GM21367 (cell line): ENCODE results near the gene ABCG1.

ENCODE experiments used
- ATAC-seq: cut with Tn5 transposase; IDR thresholded peaks from one replicate; pipeline ENCODE4 v1.9.1; 2021; ENCODE audit not compliant: unreplicated experiment

The ABCG1 gene

DNA sequence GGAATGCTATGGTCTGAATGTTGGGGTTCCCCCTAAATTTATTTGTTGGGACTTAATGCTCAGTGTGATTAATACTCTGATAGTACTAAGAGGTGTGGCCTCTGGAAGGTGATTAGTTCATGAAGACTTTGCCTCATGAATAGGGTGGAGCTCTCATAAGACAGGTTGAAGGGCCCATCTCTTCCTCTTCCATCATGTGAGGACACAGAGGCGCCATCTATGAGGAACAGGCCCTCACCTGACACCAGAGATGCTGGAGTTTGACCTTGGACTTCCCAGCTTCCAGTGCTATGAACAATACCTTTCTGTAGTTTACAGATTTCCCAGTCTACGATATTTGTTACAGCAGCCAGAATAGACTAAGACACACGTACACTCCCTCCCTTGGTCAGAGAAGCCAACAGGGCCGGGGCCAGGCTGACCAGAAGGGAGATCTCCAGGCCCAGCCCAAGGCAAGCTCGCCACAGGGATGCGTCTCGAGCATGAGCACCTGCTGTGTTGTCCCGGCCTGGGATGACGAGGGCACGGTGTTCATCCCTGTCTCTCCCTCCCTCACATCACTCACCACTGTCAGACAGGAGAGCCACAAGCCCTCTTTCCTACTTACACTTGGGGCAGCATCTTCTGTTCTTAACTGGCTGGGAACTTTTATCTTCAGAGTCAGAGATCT lies 4.7 kb upstream of the ABCG1 start:
- ATAC-seq, result no peak

DNA sequence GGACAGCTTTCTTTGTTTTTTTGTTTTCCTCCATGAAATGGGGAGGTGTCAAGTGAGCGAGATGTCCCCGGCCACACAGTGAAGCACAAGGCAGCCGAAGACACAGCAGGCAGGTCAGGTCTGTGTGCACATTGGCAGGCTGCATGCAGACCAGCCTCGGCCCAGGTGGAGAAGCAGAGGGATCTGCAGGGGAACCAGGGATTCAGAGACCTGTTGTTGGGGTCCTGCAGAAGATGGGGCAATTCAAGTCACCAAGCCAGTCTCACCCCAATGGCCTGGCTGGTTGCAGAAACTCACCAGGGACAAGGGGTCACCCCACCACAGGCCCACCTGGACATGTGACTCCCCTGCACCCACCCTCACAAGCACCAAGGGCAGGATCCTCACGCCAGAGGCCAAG lies 4.0 kb upstream of the ABCG1 start:
- no peak for ATAC-seq

DNA sequence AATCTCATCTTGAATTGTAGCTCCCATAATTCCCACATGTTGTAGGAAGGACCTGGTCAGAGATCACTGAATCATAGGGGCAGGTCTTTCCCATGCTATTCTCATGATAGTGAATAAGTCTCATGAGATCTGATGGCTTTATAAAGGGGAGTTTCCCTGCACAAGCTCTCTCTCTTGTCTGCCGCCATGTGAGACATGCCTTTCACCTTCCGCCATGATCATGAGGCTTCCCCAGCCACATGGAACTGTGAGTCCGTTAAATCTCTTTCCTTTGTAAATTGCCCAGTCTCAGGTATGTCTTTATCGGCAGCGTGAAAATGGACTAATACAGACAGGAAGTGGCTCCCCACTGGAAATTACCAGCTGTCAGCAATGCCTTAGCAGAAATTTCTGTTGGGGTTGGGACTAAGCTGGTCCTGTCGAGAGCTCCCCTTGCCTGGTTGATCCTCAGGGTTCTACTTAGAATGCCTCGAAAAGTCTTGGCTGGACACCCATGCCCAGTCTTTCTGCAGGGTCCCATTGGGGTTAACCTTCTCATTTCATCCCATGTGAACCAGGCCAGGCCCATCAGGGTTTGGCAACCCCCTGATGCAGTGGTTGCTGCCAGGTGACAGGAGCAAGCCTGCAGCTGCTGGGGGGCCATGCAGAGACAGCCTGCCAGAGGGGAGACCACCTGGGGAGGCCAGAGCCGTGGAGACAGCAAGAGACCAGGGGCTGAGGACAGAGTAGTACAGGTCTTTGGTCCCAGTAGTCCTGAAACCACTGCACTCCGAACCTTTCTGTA lies 2.8 kb upstream of the ABCG1 start:
- no peak for ATAC-seq

DNA sequence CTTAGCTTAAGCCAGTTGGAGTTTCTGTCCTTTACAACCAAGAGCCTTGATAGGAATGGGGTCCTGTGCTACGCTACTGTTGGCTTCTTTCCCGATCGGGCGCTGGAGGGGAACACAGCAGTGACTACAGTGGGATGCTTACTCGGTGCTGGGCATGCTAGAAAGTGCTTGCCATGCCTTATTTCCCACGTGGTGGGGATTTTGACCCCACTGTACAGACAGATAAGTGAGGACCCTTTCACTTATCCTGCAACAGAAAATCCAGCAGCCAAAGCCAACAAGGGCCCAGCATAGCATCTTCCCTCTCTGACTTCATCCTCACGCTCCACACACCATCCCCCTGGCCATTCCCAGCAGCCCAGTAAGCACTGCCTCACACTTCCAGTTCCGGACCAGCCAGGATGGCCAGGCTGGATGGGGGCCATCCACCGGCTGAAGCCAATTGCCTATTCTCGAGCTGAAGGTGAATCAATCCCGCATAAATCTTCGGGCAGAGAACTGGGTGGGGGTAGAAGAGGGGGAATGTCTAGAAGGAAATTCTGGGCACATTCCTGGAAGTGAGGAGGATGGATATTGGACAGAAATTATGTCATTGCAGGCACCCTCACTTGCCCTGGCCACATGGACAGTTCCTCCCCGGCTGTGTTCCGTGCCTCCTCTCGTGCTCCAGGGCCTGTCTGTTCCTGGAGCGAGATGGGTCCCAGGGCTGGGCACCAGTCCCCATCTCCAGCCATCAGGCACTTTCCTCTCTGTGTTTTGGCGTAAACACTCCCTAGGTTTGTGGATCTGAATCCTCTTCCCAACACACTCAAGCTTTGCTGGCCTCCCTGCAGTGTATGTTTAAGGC lies 2.0 kb upstream of the ABCG1 start:
- no peak for ATAC-seq

GRCh38 chr21:42219606-42220137 lies 732 bp downstream of the ABCG1 start:
- ATAC-seq, result no peak

- ATAC-seq, result no peak
Observed at GRCh38 chr21:42220138-42220701, 1.3 kb downstream of the ABCG1 start.

- no peak for ATAC-seq
Observed at GRCh38 chr21:42221581-42222345, 2.8 kb downstream of the ABCG1 start.

GRCh38 chr21:42222386-42222785 lies 3.4 kb downstream of the ABCG1 start:
- ATAC-seq, result no peak

- no peak for ATAC-seq
Observed at GRCh38 chr21:42222821-42223390, 4.0 kb downstream of the ABCG1 start.

DNA sequence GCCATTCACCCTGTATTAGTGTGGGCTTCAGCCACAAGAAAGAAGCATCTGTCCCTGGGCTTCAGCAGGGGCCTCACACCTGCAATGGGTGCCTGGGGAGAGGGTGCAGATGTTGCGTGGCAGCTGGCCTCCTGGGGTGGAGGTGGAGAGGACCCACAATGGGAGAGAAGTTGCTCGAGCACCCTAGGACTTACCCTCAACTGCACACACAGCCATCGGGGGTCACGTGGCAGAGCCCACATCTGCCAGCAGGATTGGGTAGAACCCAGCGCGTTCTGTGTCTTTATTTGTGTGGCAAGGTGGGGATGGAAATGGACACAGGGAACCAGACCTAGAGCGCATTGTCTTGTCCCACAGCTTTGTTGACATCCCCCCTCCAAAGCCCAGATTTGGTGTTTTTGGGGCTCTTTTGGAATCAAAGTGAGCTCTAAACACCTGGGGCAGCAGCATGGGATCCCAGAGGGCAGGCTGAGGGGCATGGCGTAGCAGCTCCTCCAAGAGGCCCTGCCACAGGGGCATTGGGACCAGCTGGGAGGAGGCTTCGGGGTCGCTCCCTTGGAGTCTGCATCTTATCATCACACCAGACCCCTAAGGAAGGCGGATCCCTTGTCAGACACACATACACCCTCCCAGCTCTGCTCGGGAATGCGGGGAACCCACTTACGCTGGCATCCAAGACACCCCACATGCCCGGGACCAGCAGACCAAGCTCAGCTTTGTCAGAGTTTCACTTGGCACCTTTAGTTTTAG lies 5.1 kb downstream of the ABCG1 start:
- no peak for ATAC-seq

DNA sequence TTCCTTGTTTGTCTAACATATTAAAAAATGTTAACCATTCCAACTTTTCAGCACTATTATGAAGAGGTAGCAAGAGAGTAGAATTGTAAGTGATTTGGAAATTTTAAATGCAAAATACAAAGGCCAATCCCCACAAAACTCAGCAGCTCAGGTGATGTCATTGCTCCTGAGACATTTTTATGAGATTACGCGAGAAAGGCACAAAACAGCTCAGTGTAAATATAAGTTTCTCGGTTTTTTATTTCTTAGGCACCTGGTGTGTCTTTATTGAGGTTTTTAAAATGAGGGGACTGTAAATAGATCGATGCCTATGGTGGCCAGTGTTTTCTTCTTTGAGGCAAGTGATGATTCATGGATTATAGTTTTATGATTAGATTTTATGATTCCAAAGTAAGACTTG lies 6.1 kb downstream of the ABCG1 start:
- no peak for ATAC-seq

DNA sequence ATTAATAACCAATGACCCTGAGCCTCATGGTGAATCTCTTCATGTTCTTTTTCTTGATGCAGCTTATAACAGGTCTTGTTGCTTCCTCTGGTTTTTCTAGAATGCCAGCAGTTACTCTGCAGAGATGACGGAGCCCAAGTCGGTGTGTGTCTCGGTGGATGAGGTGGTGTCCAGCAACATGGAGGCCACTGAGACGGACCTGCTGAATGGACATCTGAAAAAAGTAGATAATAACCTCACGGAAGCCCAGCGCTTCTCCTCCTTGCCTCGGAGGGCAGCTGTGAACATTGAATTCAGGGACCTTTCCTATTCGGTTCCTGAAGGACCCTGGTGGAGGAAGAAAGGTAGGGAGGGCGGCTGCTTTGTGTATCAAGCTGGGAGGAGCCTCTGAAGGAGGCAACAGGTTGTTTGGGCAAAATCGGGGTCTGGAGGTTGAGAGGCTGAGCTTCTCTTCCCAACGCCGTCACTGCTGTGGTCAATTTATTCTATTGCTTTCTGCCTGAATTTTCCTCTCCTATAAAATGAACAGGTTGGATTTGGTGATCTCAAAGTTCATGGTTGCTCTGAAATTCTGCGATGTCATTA lies 6.7 kb downstream of the ABCG1 start:
- no peak for ATAC-seq

- ATAC-seq, result no peak
Observed at GRCh38 chr21:42226626-42227025, 7.7 kb downstream of the ABCG1 start.

DNA sequence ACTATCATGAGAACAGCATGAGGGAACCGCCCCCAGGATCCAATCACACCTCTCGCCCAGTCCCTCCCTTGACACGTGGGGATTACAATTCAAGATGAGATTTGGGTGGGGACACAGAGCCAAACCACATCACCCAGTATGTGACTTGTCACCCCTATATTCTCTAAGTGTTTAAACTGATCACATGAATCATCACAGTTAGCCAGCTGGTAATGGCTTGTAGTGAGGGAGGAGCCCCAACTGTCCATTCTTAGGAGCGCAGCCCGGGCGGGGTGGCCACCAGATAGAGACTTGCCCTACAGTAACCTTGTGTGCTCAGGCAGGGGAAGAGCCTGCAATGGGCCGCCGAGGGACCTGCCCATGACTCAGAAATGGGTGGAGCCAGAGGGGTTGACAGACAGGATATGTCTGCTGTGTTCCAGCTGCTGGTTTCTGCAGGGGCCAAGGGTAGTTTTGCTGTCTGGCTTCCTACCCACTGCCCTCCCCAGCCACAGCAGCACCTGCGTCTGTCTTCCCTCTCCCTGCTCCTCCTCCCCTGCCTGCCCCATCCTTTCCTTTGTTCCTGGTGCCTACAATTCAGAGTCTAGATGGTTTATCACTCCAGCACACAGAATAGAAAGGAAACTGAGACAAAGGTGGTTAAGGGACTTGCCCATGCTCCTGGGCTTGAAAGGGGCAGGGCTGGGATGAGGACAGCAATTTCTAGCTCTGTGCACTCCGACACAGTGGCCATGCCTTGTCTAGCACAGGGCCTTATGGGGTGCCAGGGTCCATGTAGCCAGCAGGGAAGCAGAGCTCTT lies 9.2 kb downstream of the ABCG1 start:
- ATAC-seq, result peak; percentile 75

GRCh38 chr21:42228709-42229220 lies 9.8 kb downstream of the ABCG1 start:
- ATAC-seq, result no peak

- ATAC-seq, result no peak
Observed at GRCh38 chr21:42229676-42230075, 10.7 kb downstream of the ABCG1 start.

GRCh38 chr21:42230178-42230577 lies 11.2 kb downstream of the ABCG1 start:
- no peak for ATAC-seq

- ATAC-seq, result no peak
Observed at GRCh38 chr21:42230636-42231035, 11.7 kb downstream of the ABCG1 start.
